ENCODE results near the gene PDZD8.

DNA sequence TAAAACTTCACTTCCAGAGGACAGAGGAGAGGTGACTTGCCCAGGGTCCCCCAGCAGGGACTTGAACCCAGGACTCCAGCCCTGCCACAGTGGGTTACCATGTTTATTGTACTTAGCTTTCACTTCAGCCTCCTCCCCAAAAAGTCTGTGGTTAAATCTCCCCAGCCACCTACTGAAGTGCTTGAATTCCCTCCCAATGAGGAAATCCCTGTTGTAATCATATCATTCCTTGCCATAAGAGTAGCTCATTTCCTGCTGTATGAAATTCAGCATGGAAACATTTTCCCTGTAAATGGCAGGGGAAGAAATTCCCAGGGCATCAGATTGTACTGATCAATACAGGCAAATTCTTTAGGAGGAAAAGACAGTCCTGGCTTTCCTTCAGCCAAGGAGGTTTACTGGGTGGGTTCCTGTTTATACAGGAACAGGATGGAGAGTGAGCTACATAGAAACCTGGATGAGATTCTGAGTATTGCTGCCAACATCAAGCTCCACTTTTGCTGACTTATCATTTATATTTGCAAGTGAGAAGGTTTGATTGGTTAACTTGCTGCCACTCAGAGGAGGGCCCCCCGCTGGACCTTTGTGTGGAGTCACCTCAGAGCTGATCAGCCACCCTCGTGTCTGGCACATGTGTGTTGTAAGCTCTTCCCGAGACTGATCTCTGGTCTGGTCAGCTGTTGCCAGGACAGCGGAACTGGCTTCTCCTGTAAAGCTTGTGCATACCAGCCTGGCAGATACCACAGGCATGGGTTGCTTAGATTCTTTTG is 16.4 kb upstream of the PDZD8 start:
- no peak for TF ChIP-seq CTCF (conservative IDR thresholded peaks at IDR 0.05)
- no peak for TF ChIP-seq EZH2 (IDR thresholded peaks at IDR 0.05; ENCODE audit: low read depth)
